HCT116 (cell line): ENCODE results near the gene ZNF618. TPM values are rescaled to one million over a fixed set of nuclear protein-coding genes. Genes with fewer than 3 reads are reported as not detected.

ENCODE experiments used
- ATAC-seq: fragments of 200-7000 bp; cut with Tn5 transposase; 2 replicates; pipeline ENCODE4 v1.9.1; 2020; ENCODE audit warnings: mild to moderate bottlenecking, moderate library complexity
- BruUV-seq: library from RNA; stranded (reverse); fragments of 400-500 nt; replicated peaks from 2 replicates; lab custom pipeline; 2021; lab: Mats Ljungman, UMichigan
- CTCF ChIA-PET: fragments of 300-600 bp; sonication (Branson Sonifier 250); formaldehyde crosslinking; loops from one replicate; lab custom pipeline; 2021; ENCODE audit warnings: antibody characterized with exemption; lab: Charles Lee
- POLR2A ChIA-PET: fragments of 300-600, 350-600 bp; sonication (Branson Sonifier 250); formaldehyde crosslinking; loops from one replicate; lab custom pipeline; 2021; ENCODE audit warnings: antibody characterized with exemption; lab: Charles Lee
- RAD21 ChIA-PET, 2 experiments: fragments of 300-600 bp; sonication (Branson Sonifier 250); formaldehyde crosslinking; loops; one replicate each; lab custom pipeline; 2023; ENCODE audit warnings: low total read pairs in 2 of 2; ENCODE audit not compliant: uncharacterized antibody in 2 of 2, unreplicated experiment in 2 of 2, low non-redundant PET in 1 of 2; lab: Charles Lee
- DNase-seq: peaks from one replicate; pipeline ENCODE4 v3.0.0-alpha.2; 2010; ENCODE audit warnings: low read depth, low spot score
- H2AFZ ChIP-seq: fragments of 200-600 bp; shearing (Covaris generic), sonication (generic); 2 replicates; pipeline ENCODE4 v1.6.1; 2017; ENCODE audit warnings: low read depth, mixed run types, mixed read lengths, antibody characterized with exemption, low read length; ENCODE audit not compliant: poor library complexity, severe bottlenecking
- H3K27ac ChIP-seq: 2 replicates; pipeline ENCODE4 v1.5.1; 2012; ENCODE audit warnings: low read depth, low read length
- H3K27me3 ChIP-seq: fragments of 200-600 bp; sonication (generic); 2 replicates; pipeline ENCODE4 v1.6.1; 2016; ENCODE audit warnings: mixed run types, low read length, mixed read lengths; ENCODE audit not compliant: insufficient read depth
- H3K36me3 ChIP-seq, 2 experiments: fragments of 200-500 bp in 1 of 2; fragments of 200-600 bp in 1 of 2; sonication (Bioruptor generic) in 1 of 2; sonication (generic) in 1 of 2; 2 replicates each; pipeline versions ENCODE4 v1.5.1 to v1.6.1; 2014 to 2016; ENCODE audit warnings: low read length in 2 of 2, inconsistent platforms in 1 of 2, mixed read lengths in 1 of 2, mixed run types in 1 of 2; ENCODE audit not compliant: insufficient read depth in 2 of 2, control insufficient read depth in 1 of 2
- H3K4me1 ChIP-seq, 2 experiments: fragments of 200-600 bp in 1 of 2; sonication (generic) in 1 of 2; 2 replicates each; pipeline versions ENCODE4 v1.5.1 to v1.6.1; 2012 to 2017; ENCODE audit warnings: low read length in 2 of 2, inconsistent platforms in 1 of 2, mild to moderate bottlenecking in 1 of 2, mixed read lengths in 1 of 2, mixed run types in 1 of 2, moderate library complexity in 1 of 2; ENCODE audit not compliant: insufficient read depth in 2 of 2, control insufficient read depth in 1 of 2
- H3K4me2 ChIP-seq: fragments of 200-600 bp; sonication (generic); 2 replicates; pipeline ENCODE4 v1.6.1; 2017; ENCODE audit warnings: mixed run types, low read length, mixed read lengths
- H3K4me3 ChIP-seq, 2 experiments: fragments of 200-600 bp in 1 of 2; sonication (generic) in 1 of 2; replicated peaks in 1 of 2; 2 replicates each; pipeline ENCODE4 v1.5.1; 2011 to 2016; ENCODE audit warnings: low read length in 2 of 2, control low read depth in 1 of 2, low read depth in 1 of 2, mild to moderate bottlenecking in 1 of 2, mixed read lengths in 1 of 2, mixed run types in 1 of 2
- H3K79me2 ChIP-seq: fragments of 200-600 bp; sonication (generic); 2 replicates; pipeline ENCODE4 v1.6.1; 2017; ENCODE audit warnings: mild to moderate bottlenecking, mixed run types, low read length, moderate library complexity, mixed read lengths; ENCODE audit not compliant: insufficient read depth
- H3K9ac ChIP-seq: fragments of 200-600 bp; sonication (generic); 2 replicates; pipeline ENCODE4 v1.6.1; 2016; ENCODE audit warnings: low read length, mixed read lengths
- H3K9me2 ChIP-seq: fragments of 200-600 bp; sonication (generic), shearing (Covaris generic); 2 replicates; pipeline ENCODE4 v1.6.1; 2017; ENCODE audit warnings: mixed run types, mild to moderate bottlenecking, moderate library complexity; ENCODE audit not compliant: insufficient read depth
- H3K9me3 ChIP-seq, 2 experiments: fragments of 200-500 bp in 1 of 2; fragments of 200-600 bp in 1 of 2; sonication (Bioruptor generic) in 1 of 2; sonication (generic) in 1 of 2; 2 replicates each; pipeline ENCODE4 v1.6.1; 2014 to 2017; ENCODE audit warnings: low read length in 2 of 2, mixed read lengths in 2 of 2, inconsistent platforms in 1 of 2, low read depth in 1 of 2, mild to moderate bottlenecking in 1 of 2, mixed run types in 1 of 2, moderate library complexity in 1 of 2; ENCODE audit not compliant: control insufficient read depth in 1 of 2, insufficient read depth in 1 of 2
- H4K20me1 ChIP-seq: fragments of 200-600 bp; sonication (generic), shearing (Covaris generic); 2 replicates; pipeline ENCODE4 v1.6.1; 2017; ENCODE audit warnings: mixed run types, mild to moderate bottlenecking, moderate library complexity; ENCODE audit not compliant: insufficient read depth
- EGR1 ChIP-seq: IDR thresholded peaks from 2 replicates; pipeline ENCODE4 v1.6.1; 2012; ENCODE audit warnings: low read depth
- EZH2 ChIP-seq: fragments of 200-600 bp; sonication (generic); IDR thresholded peaks from 2 replicates; pipeline ENCODE4 v1.6.1; 2017; ENCODE audit warnings: antibody characterized with exemption, mixed run types
- EZH2phosphoT487 ChIP-seq: fragments of 200-600 bp; IDR thresholded peaks from 2 replicates; pipeline ENCODE4 v1.6.1; 2018; ENCODE audit warnings: antibody characterized with exemption, borderline replicate concordance
- JUND ChIP-seq: IDR thresholded peaks from 2 replicates; pipeline ENCODE4 v1.6.1; 2012
- SIN3A ChIP-seq: IDR thresholded peaks from 2 replicates; pipeline ENCODE4 v1.6.1; 2012; ENCODE audit warnings: low read depth
- SRF ChIP-seq: IDR thresholded peaks from 2 replicates; pipeline ENCODE4 v1.6.1; 2012; ENCODE audit warnings: low read depth
- TCF7L2 ChIP-seq: IDR thresholded peaks from 2 replicates; pipeline ENCODE4 v1.7.0; 2011; ENCODE audit warnings: borderline replicate concordance, inconsistent platforms; ENCODE audit not compliant: insufficient read depth, insufficient read length; ENCODE audit errors: extremely low read depth
- intact Hi-C: fragments of 100-400 bp; cut with micrococcal nuclease; formaldehyde crosslinking; loops from 2 replicates; pipeline ENCODE4 v1.10.0; 2022
- total RNA-seq: library from RNA; stranded (reverse); gene quantifications from one replicate; pipeline ENCODE4 v1.2.1, GENCODE V29; 2021; ENCODE audit not compliant: unreplicated experiment
- TF ChIP-seq, protein P1 (sequence below): IDR thresholded peaks from 2 replicates; pipeline ENCODE4 v1.6.1; 2012; ENCODE audit warnings: low read depth

Gene ZNF618
- total RNA-seq, 1 experiment from 2014 or later: 13.5 TPM

DNA sequence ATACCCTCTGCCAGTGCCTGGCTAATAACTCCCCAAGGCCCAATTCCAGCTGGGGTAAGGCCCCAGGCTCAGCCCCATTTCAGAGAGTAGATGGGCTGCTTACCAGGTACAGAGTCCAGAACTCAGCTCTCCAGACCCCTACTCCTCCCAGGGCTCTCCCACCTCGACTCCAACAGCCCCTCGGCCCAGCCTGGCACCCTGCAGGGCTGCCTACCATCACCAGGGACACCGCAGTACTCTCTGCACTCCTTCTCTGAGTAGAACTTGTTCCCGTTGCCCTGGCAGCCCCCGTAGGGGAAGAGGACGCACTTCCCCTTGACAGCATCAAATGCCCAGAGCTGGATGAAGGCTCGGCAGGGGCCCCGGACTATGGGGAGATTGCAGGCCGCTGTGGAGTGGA is 184.6 kb downstream of the ZNF618 start:
- intact Hi-C loops: no loop called here
- ATAC-seq: no peak
- BruUV-seq: no TSS peak
- Histone ChIP-seq H3K79me2 (no peaks in the 10 kb centered on the region), H4K20me1 (no peaks in the 10 kb centered on the region), H3K9me3 (no peaks in the 10 kb centered on the region), H3K36me3 (no peaks in the 10 kb centered on the region), H3K4me1 (no peaks in the 10 kb centered on the region), H3K27ac (no peak overlapping the region), H3K27me3 (0 out of 2 replicates have a peak, but pooled peaks cover under 1% of the 10 kb centered on the region), H3K9me2 (no peaks in the 10 kb centered on the region), H3K4me2 (no peak overlapping the region), H3K9ac (no peak overlapping the region), H3K4me3 (no peak overlapping the region), H2AFZ (no peak overlapping the region)
- ChIA-PET RAD21 (no interaction called here), POLR2A (no interaction called here), CTCF (no interaction called here)
- TF ChIP-seq EGR1 (no peak), JUND (no peak), SIN3A (no peak), TCF7L2 (no peak), EZH2phosphoT487 (no peak), SRF (no peak), EZH2 (no peak)
- TF ChIP-seq, protein P1, sequence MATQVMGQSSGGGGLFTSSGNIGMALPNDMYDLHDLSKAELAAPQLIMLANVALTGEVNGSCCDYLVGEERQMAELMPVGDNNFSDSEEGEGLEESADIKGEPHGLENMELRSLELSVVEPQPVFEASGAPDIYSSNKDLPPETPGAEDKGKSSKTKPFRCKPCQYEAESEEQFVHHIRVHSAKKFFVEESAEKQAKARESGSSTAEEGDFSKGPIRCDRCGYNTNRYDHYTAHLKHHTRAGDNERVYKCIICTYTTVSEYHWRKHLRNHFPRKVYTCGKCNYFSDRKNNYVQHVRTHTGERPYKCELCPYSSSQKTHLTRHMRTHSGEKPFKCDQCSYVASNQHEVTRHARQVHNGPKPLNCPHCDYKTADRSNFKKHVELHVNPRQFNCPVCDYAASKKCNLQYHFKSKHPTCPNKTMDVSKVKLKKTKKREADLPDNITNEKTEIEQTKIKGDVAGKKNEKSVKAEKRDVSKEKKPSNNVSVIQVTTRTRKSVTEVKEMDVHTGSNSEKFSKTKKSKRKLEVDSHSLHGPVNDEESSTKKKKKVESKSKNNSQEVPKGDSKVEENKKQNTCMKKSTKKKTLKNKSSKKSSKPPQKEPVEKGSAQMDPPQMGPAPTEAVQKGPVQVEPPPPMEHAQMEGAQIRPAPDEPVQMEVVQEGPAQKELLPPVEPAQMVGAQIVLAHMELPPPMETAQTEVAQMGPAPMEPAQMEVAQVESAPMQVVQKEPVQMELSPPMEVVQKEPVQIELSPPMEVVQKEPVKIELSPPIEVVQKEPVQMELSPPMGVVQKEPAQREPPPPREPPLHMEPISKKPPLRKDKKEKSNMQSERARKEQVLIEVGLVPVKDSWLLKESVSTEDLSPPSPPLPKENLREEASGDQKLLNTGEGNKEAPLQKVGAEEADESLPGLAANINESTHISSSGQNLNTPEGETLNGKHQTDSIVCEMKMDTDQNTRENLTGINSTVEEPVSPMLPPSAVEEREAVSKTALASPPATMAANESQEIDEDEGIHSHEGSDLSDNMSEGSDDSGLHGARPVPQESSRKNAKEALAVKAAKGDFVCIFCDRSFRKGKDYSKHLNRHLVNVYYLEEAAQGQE: no peak
- DNase-seq: no peak
